Adrenal gland (tissue), 12 donors: Measurements from ENCODE around the gene SLC22A12. TPM values are rescaled to one million over a fixed set of nuclear protein-coding genes. Genes with fewer than 3 reads are reported as not detected.
"Not testable (repeated sequence)": the region's sequence is repeated elsewhere in the genome, so short reads cannot be mapped to it uniquely, and the experiment has no call there.

ENCODE experiments used
- DNase-seq, 7 donors: peaks; one replicate each; pipeline ENCODE4 v3.0.0-alpha.2; 2019 to 2020
- H3K27ac ChIP-seq, 5 donors: fragments of 200-600 bp; sonication (generic) in 4 of 5; 1 replicate in 3 of 5; 2 replicates in 2 of 5; pipeline versions ENCODE4 v1.5.1 to v1.8.0; 2016 to 2020; ENCODE audit warnings: mild to moderate bottlenecking in 1 of 5
- H3K27me3 ChIP-seq: fragments of 200-600 bp; 2 replicates; pipeline ENCODE4 v1.8.0; 2021
- H3K36me3 ChIP-seq, 2 donors: fragments of 200-600 bp; replicated peaks in 1 of 2; 1 replicate in 1 of 2; 2 replicates in 1 of 2; pipeline versions ENCODE4 v1.5.1 to v1.8.0; 2018 to 2022
- H3K4me1 ChIP-seq, 2 donors: fragments of 200-600 bp; replicated peaks in 1 of 2; 1 replicate in 1 of 2; 2 replicates in 1 of 2; pipeline versions ENCODE4 v1.5.1 to v1.8.0; 2018 to 2021
- H3K4me3 ChIP-seq, 4 donors: fragments of 200-600 bp; sonication (generic) in 3 of 4; one replicate each; pipeline ENCODE4 v1.5.1; 2016 to 2018
- H3K9me3 ChIP-seq, 3 donors: fragments of 200-600 bp; sonication (generic) in 1 of 3; replicated peaks in 1 of 3; 1 replicate in 2 of 3; 2 replicates in 1 of 3; pipeline versions ENCODE4 v1.5.1 to v1.8.0; 2016 to 2021
- CTCF ChIP-seq, 6 experiments: fragments of 450-650 bp in 4 of 6; fragments of 200-600 bp in 2 of 6; sonication (generic) in 1 of 6; IDR thresholded peaks; 1 replicate in 5 of 6; 2 replicates in 1 of 6; pipeline versions ENCODE4 v1.5.1 to v1.8.0; 2016 to 2021; ENCODE audit warnings: antibody characterized with exemption in 6 of 6, mild to moderate bottlenecking in 2 of 6, moderate library complexity in 1 of 6
- POLR2A ChIP-seq, 2 donors: fragments of 450-650 bp; IDR thresholded peaks; one replicate each; pipeline ENCODE4 v1.6.1; 2017; ENCODE audit warnings: antibody characterized with exemption in 2 of 2, mild to moderate bottlenecking in 2 of 2, moderate library complexity in 1 of 2
- WGBS, 4 donors: extraction: QIAGEN DNeasy Blood & Tissue Kit in 2 of 4; methylation state at CpG; one replicate each; pipeline versions ENCODE4 v1.1.5 to v1.1.7; 2013 to 2017; 5-methylcytosine and 5-hydroxymethylcytosine counted together
- intact Hi-C, 2 donors: fragments of 100-400 bp; cut with DNase I; formaldehyde crosslinking; loops; one replicate each; pipeline versions ENCODE4 v1.14.1 to v1.15.0; 2022 to 2023
- polyA plus RNA-seq, 3 donors: library from polyadenylated mRNA; stranded (reverse); fragments of 200-250 nt in 2 of 3; fragments of 350-450 nt in 1 of 3; fragmentation: Illumina TruSeq in 1 of 3; extraction: RNeasy Lipid Tissue Mini Kit (QIAGEN cat#74804) in 1 of 3; gene quantifications; one replicate each; pipeline ENCODE4 v1.2.3, GENCODE V29; 2013 to 2014
- total RNA-seq, 9 donors: library from RNA; depleted of rRNA in 4 of 9; stranded (reverse); fragments of >200 nt in 4 of 9; fragments of 120-200 nt in 1 of 9; fragmentation: NEBNext Ultra II Directional in 1 of 9; extraction: Animal tissue kit (Norgen Biotek cat#: 25700) in 1 of 9; gene quantifications; one replicate each; pipeline versions ENCODE4 v1.1.0 to v1.2.4, GENCODE V29; 2013 to 2023
- donor health status: healthy with polysubstance abuse.
- donor health status: Bipolar disorder and iron deficiency.
- donor health status: DM: yes; HTN: yes; CAD: no.
- donor health status: DM: no; HTN: no; CAD: no.
- donor health status: DM: no; HTN: no; CAD: no.
- donor health status: DM: yes; HTN: yes; CAD: no.

The SLC22A12 gene
- total and polyA plus RNA-seq, 12 donors: not detected

- no peaks in the 10 kb centered on the region for H3K9me3 ChIP-seq
- TF ChIP-seq CTCF (IDR thresholded peaks at IDR 0.05) (no peak), POLR2A (IDR thresholded peaks at IDR 0.05) (no peak)
- no peaks in the 10 kb centered on the region for H3K27me3 ChIP-seq
- H3K27ac ChIP-seq: no peak overlapping the region
- H3K4me1 ChIP-seq: no peaks in the 10 kb centered on the region
- WGBS, 4 donors: 79 to 94% (median 88%) methylated on average over 4 to 9 of the region's 9 CpGs
- intact Hi-C loops: no loop called here
- DNase-seq: no peak
- no peaks in the 10 kb centered on the region for H3K36me3 ChIP-seq
- H3K4me3 ChIP-seq: no peak overlapping the region
Measured at GRCh38 chr11:64592656-64593055, 1.6 kb downstream of the SLC22A12 start.

GRCh38 chr11:64593156-64594105, 2.4 kb downstream of the SLC22A12 start:
- no peaks in the 10 kb centered on the region for H3K27me3 ChIP-seq
- 81 to 88% (median 86%) methylated on average over 24 to 32 of the region's 32 CpGs for WGBS, 4 donors
- DNase-seq: no peak
- intact Hi-C loops: no loop called here
- TF ChIP-seq CTCF (IDR thresholded peaks at IDR 0.05): no peak
- no peak for TF ChIP-seq POLR2A (IDR thresholded peaks at IDR 0.05)
- H3K36me3 ChIP-seq: no peaks in the 10 kb centered on the region
- no peaks in the 10 kb centered on the region for H3K9me3 ChIP-seq
- H3K4me1 ChIP-seq: no peaks in the 10 kb centered on the region
- no peak overlapping the region for H3K27ac ChIP-seq
- H3K4me3 ChIP-seq: no peak overlapping the region

DNA sequence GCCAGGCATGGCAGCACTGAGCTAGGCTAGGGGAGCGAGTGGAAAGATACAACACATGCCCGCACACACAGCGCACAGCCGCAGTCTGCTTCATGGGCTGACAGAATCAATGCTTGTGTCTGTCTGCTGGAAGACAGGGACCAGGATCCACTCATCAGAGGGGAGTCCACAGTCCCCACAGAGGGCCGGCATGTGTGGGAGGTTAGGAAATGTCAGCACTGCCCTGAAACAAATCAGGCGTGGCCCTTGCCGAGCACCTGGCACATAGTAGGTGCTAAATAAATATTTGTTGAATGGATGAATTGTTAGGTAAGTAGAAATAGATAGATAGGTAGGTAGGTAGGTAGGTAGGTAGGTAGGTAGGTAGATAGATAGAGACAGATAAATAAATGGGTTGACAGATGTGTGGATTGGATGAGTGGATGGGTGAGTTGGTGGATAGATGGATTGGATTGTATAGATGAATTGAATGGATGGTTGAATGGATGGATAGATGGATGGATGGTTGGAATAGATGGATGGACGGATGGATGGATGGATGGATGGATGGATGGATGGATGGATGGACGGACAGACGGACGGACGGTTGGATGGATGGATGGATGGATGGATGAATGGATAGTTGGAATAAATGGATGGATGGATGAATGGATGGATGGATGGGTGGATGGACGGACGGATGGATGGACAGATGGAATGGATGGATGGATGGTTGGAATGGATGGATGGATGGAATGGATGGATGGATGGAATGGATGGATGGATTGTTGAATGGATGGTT, 3.3 kb downstream of the SLC22A12 start:
- intact Hi-C loops: no loop called here
- DNase-seq: no peak
- no peak overlapping the region for H3K4me3 ChIP-seq
- H3K9me3 ChIP-seq: no peaks in the 10 kb centered on the region
- no peaks in the 10 kb centered on the region for H3K4me1 ChIP-seq
- 85 to 91% (median 87%) methylated on average over 14 of the region's 14 CpGs for WGBS, 4 donors
- no peaks in the 10 kb centered on the region for H3K27me3 ChIP-seq
- no peak for TF ChIP-seq POLR2A (IDR thresholded peaks at IDR 0.05)
- TF ChIP-seq CTCF (IDR thresholded peaks at IDR 0.05): no peak
- no peaks in the 10 kb centered on the region for H3K36me3 ChIP-seq
- H3K27ac ChIP-seq: no peak overlapping the region

DNA sequence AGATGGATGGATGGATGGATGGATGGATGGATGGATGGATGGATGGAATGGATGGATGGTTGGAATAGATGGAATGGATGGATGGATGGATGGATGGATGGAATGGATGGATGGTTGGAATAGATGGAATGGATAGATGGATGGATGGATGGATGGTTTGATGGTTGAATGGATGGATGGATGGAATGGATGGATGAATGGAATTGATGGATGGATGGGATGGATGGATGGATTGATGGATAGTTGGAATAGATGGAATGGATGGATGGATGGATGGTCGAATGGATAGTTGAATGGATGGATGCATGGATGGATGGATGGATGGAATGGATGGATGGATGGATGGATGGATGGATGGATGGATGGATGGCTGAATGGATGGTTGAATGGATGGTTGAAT, 4.9 kb downstream of the SLC22A12 start:
- intact Hi-C loops, H3K4me1 ChIP-seq, H3K27me3 ChIP-seq, H3K9me3 ChIP-seq, H3K36me3 ChIP-seq, H3K27ac ChIP-seq, H3K4me3 ChIP-seq, DNase-seq: not testable (repeated sequence)
- 62 to 72% (median 67%) methylated on average over 1 of the region's 1 CpG for WGBS, 4 donors
